H1 (cell line): ENCODE results near the gene MTF2. TPM values are rescaled to one million over a fixed set of nuclear protein-coding genes. Genes with fewer than 3 reads are reported as not detected.

Source experiments
- CTCF ChIA-PET: fragments of 300-600 bp; sonication (Branson Sonifier 250); formaldehyde crosslinking; loops from one replicate; lab custom pipeline; 2021; ENCODE audit not compliant: partially characterized antibody; lab: Charles Lee
- POLR2A ChIA-PET: fragments of 300-600 bp; sonication (Branson Sonifier 250); formaldehyde crosslinking; loops from one replicate; lab custom pipeline; 2021; ENCODE audit warnings: inconsistent platforms; ENCODE audit not compliant: partially characterized antibody; lab: Charles Lee
- DNase-seq, 2 experiments: peaks; one replicate each; pipeline versions ENCODE4 v3.0.0 to v3.0.0-alpha.2; 2010 to 2022; ENCODE audit warnings: low spot score in 2 of 2, low read depth in 1 of 2, mixed read lengths in 1 of 2
- FAIRE-seq: peaks from 2 replicates; lab custom pipeline; 2011; peaks lifted over from hg19 to GRCh38; lab: Jason Lieb, UNC
- H2AFZ ChIP-seq: 2 replicates; pipeline ENCODE4 v1.8.1; 2012; ENCODE audit warnings: low read length, inconsistent platforms
- H2AK5ac ChIP-seq: 2 replicates; pipeline ENCODE4 v1.6.1; 2013; ENCODE audit warnings: low read depth, low read length
- H2BK120ac ChIP-seq: replicated peaks from 2 replicates; pipeline ENCODE3; 2013; ENCODE audit warnings: low read depth, low read length, inconsistent platforms
- H2BK12ac ChIP-seq: 2 replicates; pipeline ENCODE4 v1.6.1; 2013; ENCODE audit warnings: low read depth, low read length
- H2BK15ac ChIP-seq: 2 replicates; pipeline ENCODE4 v1.6.1; 2013; ENCODE audit warnings: low read length
- H2BK20ac ChIP-seq: 2 replicates; pipeline ENCODE4 v1.6.1; 2013; ENCODE audit warnings: low read length
- H2BK5ac ChIP-seq: 2 replicates; pipeline ENCODE4 v1.6.1; 2013; ENCODE audit warnings: low read depth, low read length
- H3K14ac ChIP-seq: 2 replicates; pipeline ENCODE4 v1.6.1; 2013; ENCODE audit warnings: inconsistent platforms; ENCODE audit not compliant: insufficient read length
- H3K18ac ChIP-seq: 2 replicates; pipeline ENCODE4 v1.6.1; 2013; ENCODE audit warnings: low read length; ENCODE audit errors: extremely low read depth
- H3K23ac ChIP-seq: 2 replicates; pipeline ENCODE4 v1.6.1; 2013; ENCODE audit warnings: inconsistent platforms; ENCODE audit not compliant: insufficient read length
- H3K23me2 ChIP-seq: 2 replicates; pipeline ENCODE4 v1.6.1; 2013; ENCODE audit warnings: low read depth, low read length
- H3K27ac ChIP-seq: 2 replicates; pipeline ENCODE4 v1.6.1; 2011; ENCODE audit warnings: low read depth, low read length, inconsistent platforms
- H3K27me3 ChIP-seq, 4 experiments: replicated peaks in 1 of 4; 1 replicate in 1 of 4; 2 replicates in 3 of 4; pipeline versions ENCODE4 v1.6.1 to v1.8.1; 2011 to 2013; ENCODE audit warnings: low read length in 3 of 4, mild to moderate bottlenecking in 3 of 4, inconsistent platforms in 2 of 4, mixed read lengths in 2 of 4, moderate library complexity in 1 of 4; ENCODE audit not compliant: control insufficient read depth in 3 of 4, insufficient read depth in 3 of 4; ENCODE audit errors: extremely low read depth in 1 of 4
- H3K36me3 ChIP-seq, 4 experiments: 2 replicates each; pipeline versions ENCODE4 v1.6.1 to v1.8.1; 2011 to 2013; ENCODE audit warnings: mild to moderate bottlenecking in 4 of 4, low read length in 3 of 4, moderate library complexity in 2 of 4, control low read depth in 1 of 4, inconsistent platforms in 1 of 4; ENCODE audit not compliant: insufficient read depth in 4 of 4, control insufficient read depth in 2 of 4
- H3K4ac ChIP-seq: replicated peaks from 2 replicates; pipeline ENCODE3; 2013; ENCODE audit warnings: low read length, low read depth, mixed read lengths, inconsistent platforms; ENCODE audit not compliant: insufficient read length
- H3K4me1 ChIP-seq, 4 experiments: replicated peaks in 1 of 4; 1 replicate in 1 of 4; 2 replicates in 3 of 4; pipeline versions ENCODE4 v1.6.1 to v1.8.1; 2011 to 2013; ENCODE audit warnings: low read length in 3 of 4, inconsistent platforms in 2 of 4, mixed read lengths in 1 of 4; ENCODE audit not compliant: insufficient read depth in 4 of 4, control insufficient read depth in 3 of 4
- H3K4me2 ChIP-seq, 2 experiments: 2 replicates each; pipeline versions ENCODE4 v1.6.1 to v1.8.1; 2011 to 2013; ENCODE audit warnings: low read depth in 2 of 2, low read length in 2 of 2, control low read depth in 1 of 2, inconsistent platforms in 1 of 2, mild to moderate bottlenecking in 1 of 2; ENCODE audit not compliant: insufficient read depth in 1 of 2
- H3K4me3 ChIP-seq, 4 experiments: fragments of 200-600, 300-600 bp in 1 of 4; sonication (generic), shearing (Covaris generic), sonication (Bioruptor Twin) in 1 of 4; 2 replicates each; pipeline versions ENCODE4 v1.5.1 to v1.8.1; 2011 to 2016; ENCODE audit warnings: low read length in 4 of 4, low read depth in 3 of 4, control low read depth in 2 of 4, inconsistent platforms in 2 of 4, mild to moderate bottlenecking in 2 of 4, mixed read lengths in 1 of 4, moderate library complexity in 1 of 4; ENCODE audit not compliant: insufficient read depth in 2 of 4; ENCODE audit errors: extremely low read depth in 1 of 4
- H3K56ac ChIP-seq: replicated peaks from 2 replicates; pipeline ENCODE3; 2013; ENCODE audit warnings: low read depth, mild to moderate bottlenecking, mixed read lengths, low read length, inconsistent platforms; ENCODE audit not compliant: insufficient read length
- H3K79me1 ChIP-seq: 2 replicates; pipeline ENCODE4 v1.6.1; 2013; ENCODE audit warnings: low read depth, low read length, control low read depth
- H3K79me2 ChIP-seq, 2 experiments: 2 replicates each; pipeline versions ENCODE4 v1.6.1 to v1.8.1; 2012 to 2013; ENCODE audit warnings: low read length in 2 of 2, mild to moderate bottlenecking in 2 of 2, inconsistent platforms in 1 of 2; ENCODE audit not compliant: insufficient read depth in 2 of 2, control insufficient read depth in 1 of 2
- H3K9ac ChIP-seq, 4 experiments: replicated peaks in 1 of 4; 1 replicate in 1 of 4; 2 replicates in 3 of 4; pipeline versions ENCODE4 v1.6.1 to v1.8.1; 2011 to 2013; ENCODE audit warnings: low read depth in 3 of 4, low read length in 3 of 4, control low read depth in 2 of 4, mild to moderate bottlenecking in 2 of 4, moderate library complexity in 2 of 4, inconsistent platforms in 1 of 4; ENCODE audit errors: extremely low read depth in 1 of 4
- H3K9me3 ChIP-seq, 2 experiments: 2 replicates each; pipeline versions ENCODE4 v1.6.1 to v1.8.1; 2012 to 2013; ENCODE audit warnings: mild to moderate bottlenecking in 2 of 2, moderate library complexity in 2 of 2, control low read depth in 1 of 2, inconsistent platforms in 1 of 2, low read depth in 1 of 2, low read length in 1 of 2, mixed read lengths in 1 of 2; ENCODE audit not compliant: insufficient read depth in 2 of 2
- H4K20me1 ChIP-seq, 2 experiments: replicated peaks in 1 of 2; 2 replicates each; pipeline versions ENCODE3 to v1.8.1; 2011 to 2013; ENCODE audit warnings: inconsistent platforms in 2 of 2, low read length in 2 of 2, mild to moderate bottlenecking in 1 of 2; ENCODE audit not compliant: insufficient read depth in 2 of 2, control insufficient read depth in 1 of 2
- H4K5ac ChIP-seq: 2 replicates; pipeline ENCODE4 v1.6.1; 2013; ENCODE audit warnings: low read length, low read depth, mixed read lengths, inconsistent platforms; ENCODE audit not compliant: insufficient read length
- H4K8ac ChIP-seq: 2 replicates; pipeline ENCODE4 v1.8.0; 2013; ENCODE audit warnings: mild to moderate bottlenecking, moderate library complexity, low read length, inconsistent platforms; ENCODE audit not compliant: insufficient read depth; ENCODE audit errors: extremely low read depth
- H4K91ac ChIP-seq: replicated peaks from 2 replicates; pipeline ENCODE3; 2013; ENCODE audit warnings: low read length, mixed read lengths, inconsistent platforms; ENCODE audit not compliant: insufficient read length
- ASH2L ChIP-seq: fragments of 200-600, 300-600 bp; sonication (generic); IDR thresholded peaks from one replicate; pipeline ENCODE4 v1.7.1; 2017; ENCODE audit warnings: low read length
- ATF3 ChIP-seq: IDR thresholded peaks from 2 replicates; pipeline ENCODE4 v1.6.1; 2011; ENCODE audit warnings: low read depth, mild to moderate bottlenecking, low read length; ENCODE audit not compliant: insufficient read depth
- EP300 ChIP-seq, 2 experiments: IDR thresholded peaks; 1 replicate in 1 of 2; 2 replicates in 1 of 2; pipeline ENCODE4 v1.6.1; 2011 to 2012; ENCODE audit warnings: low read depth in 2 of 2, low read length in 2 of 2, mild to moderate bottlenecking in 2 of 2, borderline replicate concordance in 1 of 2, inconsistent platforms in 1 of 2, moderate library complexity in 1 of 2
- EZH2 ChIP-seq: fragments of 200-600 bp; sonication (generic); IDR thresholded peaks from 2 replicates; pipeline ENCODE4 v1.7.1; 2012; ENCODE audit warnings: low read depth, mild to moderate bottlenecking, moderate library complexity, low read length, inconsistent platforms; ENCODE audit not compliant: severe bottlenecking
- GABPA ChIP-seq: IDR thresholded peaks from 2 replicates; pipeline ENCODE4 v1.6.1; 2011; ENCODE audit warnings: mild to moderate bottlenecking, low read length, moderate library complexity, borderline replicate concordance; ENCODE audit not compliant: insufficient read depth
- KDM1A ChIP-seq: fragments of 200-600, 300-600 bp; sonication (generic); IDR thresholded peaks from 2 replicates; pipeline ENCODE4 v1.7.1; 2016; ENCODE audit warnings: mild to moderate bottlenecking, low read length, borderline replicate concordance
- POLR2A ChIP-seq, 2 experiments: IDR thresholded peaks; 1 replicate in 1 of 2; 2 replicates in 1 of 2; pipeline ENCODE4 v1.6.1; 2011; ENCODE audit warnings: low read depth in 2 of 2, low read length in 2 of 2, mild to moderate bottlenecking in 2 of 2; ENCODE audit errors: control extremely low read depth in 1 of 2
- POLR2AphosphoS5 ChIP-seq: IDR thresholded peaks from 2 replicates; pipeline ENCODE4 v1.6.1; 2011; ENCODE audit warnings: low read depth, low read length
- RAD21 ChIP-seq, 2 experiments: IDR thresholded peaks in 1 of 2; conservative IDR thresholded peaks in 1 of 2; 2 replicates each; pipeline ENCODE4 v1.6.1; 2011; ENCODE audit warnings: low read depth in 2 of 2, low read length in 2 of 2, improper control_type of control experiment in 1 of 2, inconsistent platforms in 1 of 2, mild to moderate bottlenecking in 1 of 2, moderate library complexity in 1 of 2
- RBBP5 ChIP-seq: IDR thresholded peaks from 2 replicates; pipeline ENCODE4 v1.7.1; 2012; ENCODE audit warnings: low read depth, mild to moderate bottlenecking, inconsistent platforms, low read length, moderate library complexity, borderline replicate concordance
- SIX5 ChIP-seq: IDR thresholded peaks from 2 replicates; pipeline ENCODE4 v1.6.1; 2011; ENCODE audit warnings: mild to moderate bottlenecking, low read depth, low read length
- TAF7 ChIP-seq: optimal IDR thresholded peaks from 2 replicates; pipeline ENCODE3; 2011; ENCODE audit warnings: low read depth, mild to moderate bottlenecking, inconsistent platforms, low read length, moderate library complexity, borderline replicate concordance
- WGBS, 2 experiments: shearing (Covaris generic) in 1 of 2; methylation state at CpG; one replicate each; pipeline versions ENCODE4 v1.1.6 to v1.1.7; 2013 to 2015; ENCODE audit warnings: low lambda C conversion rate in 2 of 2, mixed read lengths in 2 of 2, inconsistent platforms in 1 of 2, low coverage in 1 of 2, missing lambda C conversion rate in 1 of 2; ENCODE audit not compliant: insufficient replicate concordance in 2 of 2, insufficient coverage in 1 of 2, insufficient read length in 1 of 2; ENCODE audit errors: extremely low coverage in 1 of 2, missing lambda C conversion rate in 1 of 2; 5-methylcytosine and 5-hydroxymethylcytosine counted together
- polyA plus RNA-seq, 7 experiments: library from polyadenylated mRNA; depleted of rRNA in 3 of 7; stranded (reverse) in 5 of 7; unstranded in 2 of 7; fragments of >200 nt in 5 of 7; fragments of 200-250 nt in 2 of 7; gene quantifications; 1 replicate in 5 of 7; 2 replicates in 1 of 7; 4 replicates in 1 of 7; pipeline versions ENCODE4 v1.2.1 to v1.2.3, GENCODE V29; 2011 to 2013; ENCODE audit warnings: missing spikeins in 2 of 7, mixed read lengths in 2 of 7
- total RNA-seq: library from RNA; stranded (reverse); fragmentation: NEBNext Ultra II Directional; extraction: Animal tissue kit (Norgen Biotek cat#: 25700); gene quantifications from 2 replicates; pipeline ENCODE4 v1.2.1, GENCODE V29; 2021

Gene MTF2
- total and polyA plus RNA-seq, 2 of the 8 experiments (the other 6 are each of a cell fraction or from before 2014, with no cell fraction given), result 72.1 to 102 TPM

- H4K5ac ChIP-seq, result no peak overlapping the region
- POLR2A ChIA-PET, result interaction anchor here (0.8 to 1.2 kb wide), 2 partner anchors 31 to 33 kb away, joined by 3 to 4 read pairs; partner anchors contain the start of gene MTF2
- H2BK120ac ChIP-seq, result no peak overlapping the region
- H4K20me1 ChIP-seq, result peaks cover 11 to 21% of the 10 kb centered on the region in 2 experiments
- FAIRE-seq (no peak), DNase-seq (no peak)
- H3K4me3 ChIP-seq, result peak overlapping the region in 1 of 4 experiments; percentile 18; a peak in 1 of 8 replicates
- no peak overlapping the region for H2AK5ac ChIP-seq
- no peak overlapping the region for H3K23ac ChIP-seq
- no peak overlapping the region; the same call in 1 of the 2 replicates for H3K18ac ChIP-seq
- H3K4me1 ChIP-seq, result peaks cover 0 to 8% (median 0%) of the 10 kb centered on the region in 4 experiments; a peak in 1 of 7 replicates
- H3K27me3 ChIP-seq, result no peaks in the 10 kb centered on the region
- no peak overlapping the region for H2BK20ac ChIP-seq
- no peak overlapping the region for H3K56ac ChIP-seq
- WGBS, 2 experiments, result 54% methylated on average over 1 of the region's 1 CpG; no CpG with 5 or more reads in 1 of the 2 experiments
- H2AFZ ChIP-seq, result no peak overlapping the region
- H3K27ac ChIP-seq, result no peak overlapping the region
- H3K4ac ChIP-seq, result no peak overlapping the region
- H3K79me1 ChIP-seq, result peaks cover 6% of the 10 kb centered on the region; the same call in 1 of the 2 replicates
- CTCF ChIA-PET, result interaction anchor here (2.8 kb wide), 1 partner anchor 31 kb away, joined by 7 read pairs; no protein-coding TSS in a partner anchor
- no peak overlapping the region for H2BK5ac ChIP-seq
- no peak overlapping the region for H4K91ac ChIP-seq
- H3K9ac ChIP-seq, result no peak overlapping the region
- H3K79me2 ChIP-seq, result peaks cover 28 to 97% of the 10 kb centered on the region in 2 experiments
- H3K9me3 ChIP-seq, result no peaks in the 10 kb centered on the region
- H4K8ac ChIP-seq, result no peak overlapping the region
- no peak overlapping the region for H3K14ac ChIP-seq
- H3K4me2 ChIP-seq, result no peak overlapping the region; a peak in 1 of 4 replicates
- H2BK15ac ChIP-seq, result no peak overlapping the region
- H3K23me2 ChIP-seq, result no peaks in the 10 kb centered on the region
- H2BK12ac ChIP-seq, result no peak overlapping the region
- H3K36me3 ChIP-seq, result peaks cover 3 to 43% (median 16%) of the 10 kb centered on the region in 4 experiments; a peak in 6 of 8 replicates
- TF ChIP-seq TAF7 (no peak), POLR2A (IDR thresholded peaks at IDR 0.05; ENCODE audit: control extremely low read depth in 1 of 2, low read depth in 2 of 2, low read length in 2 of 2) (no peak), POLR2AphosphoS5 (no peak), SIX5 (no peak), KDM1A (no peak), EZH2 (no peak), ATF3 (no peak), RAD21 (IDR thresholded peaks at IDR 0.05 in 1 of 2, conservative IDR thresholded peaks at IDR 0.05 in 1 of 2; ENCODE audit: low read depth in 2 of 2, low read length in 2 of 2) (no peak), EP300 (IDR thresholded peaks at IDR 0.05; ENCODE audit: borderline replicate concordance in 1 of 2, low read depth in 2 of 2, low read length in 2 of 2) (no peak), RBBP5 (no peak), ASH2L (no peak), GABPA (no peak)
These were observed 32.0 kb downstream of the MTF2 start for GRCh38 chr1:93111065-93111464.
